Smooth muscle cell (in vitro differentiated cells): Measurements from ENCODE around the gene NAA16. TPM values are rescaled to one million over a fixed set of nuclear protein-coding genes. Genes with fewer than 3 reads are reported as not detected.
A peak's percentile ranks its signal among the peaks of the same experiment; 100 is the strongest.

Source experiments
- DNase-seq: peaks from one replicate; lab custom pipeline; 2025; ENCODE audit not compliant: unreplicated experiment; lab: John Stamatoyannopoulos, UW
- H2AFZ ChIP-seq: fragments of 200-600 bp; sonication (generic); 2 replicates; pipeline ENCODE4 v1.6.0; 2016; ENCODE audit warnings: antibody characterized with exemption, low read depth, mild to moderate bottlenecking
- H3F3A ChIP-seq: fragments of 200-600 bp; sonication (generic); 2 replicates; pipeline ENCODE4 v1.6.0; 2017; ENCODE audit warnings: antibody characterized with exemption, low read depth
- H3K27ac ChIP-seq: fragments of 200-600 bp; sonication (generic); 2 replicates; pipeline ENCODE4 v1.5.1; 2016; ENCODE audit warnings: low read depth, mild to moderate bottlenecking
- H3K27me3 ChIP-seq: fragments of 200-600 bp; sonication (generic); 2 replicates; pipeline ENCODE4 v1.6.1; 2016; ENCODE audit warnings: low read depth, mild to moderate bottlenecking
- H3K36me3 ChIP-seq: fragments of 200-600 bp; sonication (generic); 2 replicates; pipeline ENCODE4 v1.5.1; 2016; ENCODE audit warnings: low read depth
- H3K4me1 ChIP-seq: fragments of 200-600 bp; sonication (generic); 2 replicates; pipeline ENCODE4 v1.5.1; 2016; ENCODE audit warnings: low read depth
- H3K4me2 ChIP-seq: fragments of 200-600 bp; sonication (generic); 2 replicates; pipeline ENCODE4 v1.6.0; 2016; ENCODE audit warnings: mild to moderate bottlenecking
- H3K4me3 ChIP-seq: fragments of 200-600 bp; sonication (generic); 2 replicates; pipeline ENCODE4 v1.5.1; 2016; ENCODE audit warnings: mild to moderate bottlenecking
- H3K79me2 ChIP-seq: fragments of 200-600 bp; sonication (generic); 2 replicates; pipeline ENCODE4 v1.6.0; 2016; ENCODE audit warnings: low read depth, mild to moderate bottlenecking
- H3K9ac ChIP-seq: fragments of 200-600 bp; sonication (generic); 2 replicates; pipeline ENCODE4 v1.6.0; 2016; ENCODE audit warnings: low read depth
- H3K9me3 ChIP-seq: fragments of 200-600 bp; sonication (generic); replicated peaks from 2 replicates; pipeline ENCODE4 v1.5.1; 2016; ENCODE audit warnings: low read depth
- H4K20me1 ChIP-seq: fragments of 200-600 bp; sonication (generic); 2 replicates; pipeline ENCODE4 v1.6.0; 2016; ENCODE audit warnings: low read depth
- WGBS: methylation state at CpG from one replicate; pipeline ENCODE4 v1.1.7; 2016; ENCODE audit warnings: low lambda C conversion rate; 5-methylcytosine and 5-hydroxymethylcytosine counted together
- polyA plus RNA-seq: library from polyadenylated mRNA; unstranded; fragments of >200 nt; fragmentation: Nextera tagmentation; extraction: Ambion mirVana; gene quantifications from 2 replicates; pipeline ENCODE4 v1.2.1, GENCODE V29; 2016
- total RNA-seq: library from RNA; depleted of rRNA; stranded (reverse); fragments of >200 nt; gene quantifications from 2 replicates; pipeline ENCODE4 v1.2.3, GENCODE V29; 2014
- TF ChIP-seq, protein P1 (sequence below): fragments of 200-600 bp; sonication (generic); IDR thresholded peaks from 2 replicates; pipeline ENCODE4 v1.5.1; 2017; ENCODE audit warnings: borderline replicate concordance, mild to moderate bottlenecking, antibody characterized with exemption; ENCODE audit not compliant: insufficient read depth, poor library complexity, severe bottlenecking

The NAA16 gene
- total and polyA plus RNA-seq, 2 experiments from 2014 or later, result 6.9 to 21.8 TPM

DNA sequence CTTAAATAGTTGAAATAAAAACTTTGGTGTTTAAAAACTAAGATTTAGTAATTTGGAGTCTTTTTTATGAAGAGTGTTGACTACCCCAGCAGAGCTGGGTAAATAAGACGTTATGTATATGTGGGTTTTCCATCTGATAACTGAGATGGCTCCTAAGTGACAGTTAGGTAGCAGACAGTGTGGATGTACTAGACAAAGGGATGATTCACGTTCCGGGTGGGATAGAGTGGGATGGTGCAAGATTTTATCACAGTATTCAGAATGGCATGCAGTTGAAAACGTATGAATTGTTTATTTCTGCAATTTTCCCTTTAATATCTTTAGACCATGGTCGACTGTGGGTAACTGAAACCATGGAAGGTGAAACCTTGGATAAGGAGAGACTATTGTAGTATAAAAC is 50.4 kb downstream of the NAA16 start:
- Histone ChIP-seq H3K27me3 (no peaks in the 10 kb centered on the region), H2AFZ (no peak overlapping the region), H4K20me1 (no peaks in the 10 kb centered on the region), H3K4me1 (peaks cover 4% of the 10 kb centered on the region), H3K4me2 (no peak overlapping the region), H3K27ac (peak overlapping the region; percentile 1), H3F3A (no peaks in the 10 kb centered on the region), H3K79me2 (no peaks in the 10 kb centered on the region), H3K36me3 (no peaks in the 10 kb centered on the region), H3K9me3 (no peaks in the 10 kb centered on the region), H3K4me3 (no peak overlapping the region), H3K9ac (no peak overlapping the region)
- DNase-seq, result no peak
- TF ChIP-seq, protein P1, sequence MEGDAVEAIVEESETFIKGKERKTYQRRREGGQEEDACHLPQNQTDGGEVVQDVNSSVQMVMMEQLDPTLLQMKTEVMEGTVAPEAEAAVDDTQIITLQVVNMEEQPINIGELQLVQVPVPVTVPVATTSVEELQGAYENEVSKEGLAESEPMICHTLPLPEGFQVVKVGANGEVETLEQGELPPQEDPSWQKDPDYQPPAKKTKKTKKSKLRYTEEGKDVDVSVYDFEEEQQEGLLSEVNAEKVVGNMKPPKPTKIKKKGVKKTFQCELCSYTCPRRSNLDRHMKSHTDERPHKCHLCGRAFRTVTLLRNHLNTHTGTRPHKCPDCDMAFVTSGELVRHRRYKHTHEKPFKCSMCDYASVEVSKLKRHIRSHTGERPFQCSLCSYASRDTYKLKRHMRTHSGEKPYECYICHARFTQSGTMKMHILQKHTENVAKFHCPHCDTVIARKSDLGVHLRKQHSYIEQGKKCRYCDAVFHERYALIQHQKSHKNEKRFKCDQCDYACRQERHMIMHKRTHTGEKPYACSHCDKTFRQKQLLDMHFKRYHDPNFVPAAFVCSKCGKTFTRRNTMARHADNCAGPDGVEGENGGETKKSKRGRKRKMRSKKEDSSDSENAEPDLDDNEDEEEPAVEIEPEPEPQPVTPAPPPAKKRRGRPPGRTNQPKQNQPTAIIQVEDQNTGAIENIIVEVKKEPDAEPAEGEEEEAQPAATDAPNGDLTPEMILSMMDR, result no peak
- 37% methylated on average over 5 of the region's 5 CpGs for WGBS

DNA sequence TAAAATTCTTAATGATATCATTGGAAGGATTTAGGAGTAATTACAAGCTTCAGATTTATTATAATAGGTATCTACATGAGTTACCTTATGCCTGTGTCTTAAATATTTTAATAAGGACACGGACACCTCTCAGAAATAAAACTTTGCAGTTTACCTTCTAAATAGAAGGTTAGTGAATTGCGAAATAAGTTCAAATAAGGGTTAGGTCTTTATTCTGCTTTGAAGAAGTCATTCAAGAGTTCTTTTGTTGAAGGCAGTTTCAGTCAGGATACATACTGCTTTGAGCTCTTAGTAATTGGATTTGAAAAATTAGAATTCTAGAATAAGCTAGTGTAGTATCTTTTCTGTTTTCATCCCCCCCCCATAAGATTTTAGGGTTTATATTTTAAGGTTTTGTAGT is 53.0 kb downstream of the NAA16 start:
- Histone ChIP-seq H3K4me1 (peaks cover 4% of the 10 kb centered on the region), H3K27ac (peak overlapping the region; percentile 43), H4K20me1 (no peaks in the 10 kb centered on the region), H3K9me3 (no peaks in the 10 kb centered on the region), H3K27me3 (no peaks in the 10 kb centered on the region), H3F3A (no peaks in the 10 kb centered on the region), H3K4me3 (no peak overlapping the region), H3K9ac (no peak overlapping the region), H2AFZ (no peak overlapping the region), H3K4me2 (peak overlapping the region; percentile 51), H3K36me3 (peaks cover 10% of the 10 kb centered on the region), H3K79me2 (no peaks in the 10 kb centered on the region)
- no peak for DNase-seq
- TF ChIP-seq, protein P1, result no peak
- WGBS, result 98% methylated on average over 2 of the region's 2 CpGs

DNA sequence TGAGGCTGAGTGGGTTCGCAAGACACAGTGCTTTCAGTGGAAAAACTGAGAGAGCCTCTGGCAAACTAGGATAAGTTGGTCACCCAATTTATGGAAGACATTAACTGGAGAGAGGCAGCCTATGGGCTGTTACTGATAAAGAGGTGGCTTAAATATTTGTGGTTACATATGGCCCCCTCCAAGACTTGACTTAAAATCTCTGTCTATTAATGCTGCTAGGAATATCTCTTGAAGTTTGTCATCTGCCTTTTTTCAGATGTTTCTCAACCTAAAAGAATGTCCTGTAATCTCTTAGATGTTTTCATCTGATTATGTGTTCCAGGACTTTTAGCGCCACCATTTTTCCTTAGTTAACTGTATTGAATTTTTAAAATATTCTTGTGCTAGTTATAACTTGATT is 54.6 kb downstream of the NAA16 start:
- 20% methylated on average over 2 of the region's 2 CpGs for WGBS
- TF ChIP-seq, protein P1, result no peak
- H2AFZ ChIP-seq, result no peak overlapping the region
- H3K36me3 ChIP-seq, result peaks cover 22% of the 10 kb centered on the region
- no peaks in the 10 kb centered on the region for H3K27me3 ChIP-seq
- DNase-seq, result no peak
- H3F3A ChIP-seq, result no peaks in the 10 kb centered on the region
- H3K4me2 ChIP-seq, result peak overlapping the region; percentile 51
- no peak overlapping the region for H3K4me3 ChIP-seq
- H3K79me2 ChIP-seq, result no peaks in the 10 kb centered on the region
- no peaks in the 10 kb centered on the region for H4K20me1 ChIP-seq
- H3K4me1 ChIP-seq, result peaks cover 4% of the 10 kb centered on the region
- no peaks in the 10 kb centered on the region for H3K9me3 ChIP-seq
- peak overlapping the region; percentile 43 for H3K27ac ChIP-seq
- no peak overlapping the region for H3K9ac ChIP-seq

DNA sequence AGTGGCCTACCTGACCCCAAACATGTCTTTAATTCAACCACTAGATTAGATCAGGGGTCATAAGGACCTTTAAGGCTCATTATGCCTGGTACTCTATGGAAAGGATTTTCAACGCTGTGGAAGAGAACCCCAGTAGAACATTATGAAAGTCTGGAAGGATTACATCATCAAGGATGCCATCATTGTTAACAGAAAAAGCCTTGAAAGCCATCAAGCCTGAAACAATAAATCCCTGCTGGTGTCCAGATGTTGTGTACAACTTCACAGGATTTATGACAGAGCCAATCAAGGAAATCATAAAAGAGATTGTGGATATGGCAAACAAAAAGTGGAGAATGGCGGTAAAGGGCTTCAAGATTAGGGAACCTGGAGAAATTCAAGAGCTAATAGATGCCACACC is 59.7 kb downstream of the NAA16 start:
- Histone ChIP-seq H3K27ac (no peak overlapping the region), H3K9me3 (no peaks in the 10 kb centered on the region), H3K27me3 (no peaks in the 10 kb centered on the region), H3K4me3 (no peak overlapping the region), H3K36me3 (peaks cover 22% of the 10 kb centered on the region), H3K4me2 (no peak overlapping the region), H3K9ac (no peak overlapping the region), H4K20me1 (no peaks in the 10 kb centered on the region), H3K79me2 (no peaks in the 10 kb centered on the region), H2AFZ (no peak overlapping the region), H3K4me1 (no peaks in the 10 kb centered on the region), H3F3A (no peaks in the 10 kb centered on the region)
- 91% methylated on average over 2 of the region's 2 CpGs for WGBS
- no peak for DNase-seq
- TF ChIP-seq, protein P1, result no peak
